Activated naive CD8-positive, alpha-beta T cell (primary cell): Measurements from ENCODE around the gene CACNB3.
"Not testable (repeated sequence)": the region's sequence is repeated elsewhere in the genome, so short reads cannot be mapped to it uniquely, and the experiment has no call there.

Source experiments
- H3K27ac Mint-ChIP-seq: one replicate; pipeline ENCODE4 v1.8.0; 2021; ENCODE audit warnings: mixed read lengths
- H3K27me3 Mint-ChIP-seq: one replicate; pipeline ENCODE4 v1.8.0; 2021; ENCODE audit warnings: mixed read lengths
- H3K36me3 Mint-ChIP-seq: one replicate; pipeline ENCODE4 v1.8.0; 2021; ENCODE audit warnings: mixed read lengths
- H3K4me1 Mint-ChIP-seq: one replicate; pipeline ENCODE4 v1.8.0; 2021; ENCODE audit warnings: low read depth, mixed read lengths
- H3K4me3 Mint-ChIP-seq: one replicate; pipeline ENCODE4 v1.8.0; 2021; ENCODE audit warnings: mild to moderate bottlenecking, mixed read lengths
- H3K9me3 Mint-ChIP-seq: one replicate; pipeline ENCODE4 v1.8.0; 2021; ENCODE audit warnings: low read depth, mixed read lengths

Gene CACNB3

DNA sequence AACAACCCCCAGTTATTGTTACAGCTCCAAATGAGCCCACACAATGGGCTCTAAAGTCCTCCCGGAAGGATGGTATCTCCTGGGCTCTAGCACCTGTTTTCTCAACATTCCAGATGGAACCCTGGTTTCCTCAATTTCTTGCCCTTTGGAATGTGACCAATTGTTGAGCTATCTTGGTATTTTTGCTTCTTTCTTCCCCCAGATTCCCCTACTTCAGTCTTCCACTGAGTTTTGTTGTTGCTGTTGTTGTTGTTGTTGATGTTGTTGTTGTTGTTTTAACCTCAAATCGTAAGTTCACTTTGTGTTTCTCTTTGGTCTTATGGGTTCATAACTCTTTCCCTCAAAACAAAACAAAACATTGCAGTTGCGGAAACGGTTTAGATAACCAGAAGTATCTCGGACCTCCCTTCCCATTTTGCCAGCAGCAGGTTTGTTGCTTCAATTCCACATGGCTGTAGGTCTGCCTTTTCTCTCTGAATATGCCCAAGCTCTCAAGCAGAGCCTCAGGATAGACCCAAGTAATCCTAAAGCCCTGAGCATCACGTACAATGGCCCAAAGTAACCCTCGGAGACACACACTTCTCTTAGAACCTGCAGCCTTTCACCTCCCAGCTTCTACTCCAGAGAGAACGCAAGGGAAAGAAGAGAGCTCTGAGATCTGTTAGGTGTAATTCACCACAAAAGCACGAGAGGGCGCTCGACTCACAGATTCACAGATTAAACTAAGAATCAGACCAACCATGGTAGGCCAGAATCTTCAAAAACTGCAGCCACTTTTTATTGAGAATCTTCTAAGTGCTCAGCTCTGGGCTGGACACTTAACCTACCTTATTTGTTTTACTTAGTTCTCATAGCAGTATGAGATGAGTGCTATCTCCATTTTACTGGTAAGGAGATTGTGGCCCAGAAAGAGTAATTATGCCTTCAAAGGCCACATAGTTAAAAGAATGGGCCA lies 34.7 kb downstream of the CACNB3 start:
- Mint-ChIP-seq H3K27me3 (no peaks in the 10 kb centered on the region), H3K4me1 (peaks cover 33% of the 10 kb centered on the region), H3K4me3 (peak overlapping the region; percentile 93), H3K9me3 (no peaks in the 10 kb centered on the region), H3K36me3 (peaks cover 10% of the 10 kb centered on the region), H3K27ac (peak overlapping the region; percentile 94)

DNA sequence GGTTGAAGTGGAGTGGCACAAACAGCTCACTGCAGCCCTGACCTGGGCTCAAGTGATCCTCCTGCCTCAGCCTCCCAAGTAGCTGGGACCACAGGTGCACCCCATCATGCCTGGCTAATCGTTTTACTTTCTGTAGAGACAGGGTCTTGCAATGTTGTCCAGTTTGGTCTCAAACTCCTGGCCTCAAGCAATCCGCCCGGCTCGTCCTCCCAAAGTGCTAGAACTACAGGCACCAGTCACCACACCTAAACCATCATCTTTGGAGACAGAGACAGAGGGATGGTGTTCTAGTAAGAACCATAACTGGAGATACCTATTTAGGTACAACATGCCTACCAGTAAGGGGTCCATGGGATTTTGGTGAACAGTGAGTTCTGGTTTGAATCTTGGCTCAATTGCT lies 36.2 kb downstream of the CACNB3 start:
- peaks cover 10% of the 10 kb centered on the region for H3K36me3 Mint-ChIP-seq
- no peaks in the 10 kb centered on the region for H3K27me3 Mint-ChIP-seq

GRCh38 chr12:48854932-48855331 lies 36.6 kb downstream of the CACNB3 start:
- H3K4me3 Mint-ChIP-seq, H3K27ac Mint-ChIP-seq, H3K36me3 Mint-ChIP-seq, H3K9me3 Mint-ChIP-seq, H3K27me3 Mint-ChIP-seq: not testable (repeated sequence)
- H3K4me1 Mint-ChIP-seq: peaks cover 24% of the 10 kb centered on the region

More for the DNA sequence above, 36.2 kb downstream of the CACNB3 start:
- Mint-ChIP-seq H3K27ac (no peak overlapping the region), H3K4me1 (peaks cover 29% of the 10 kb centered on the region), H3K9me3 (no peaks in the 10 kb centered on the region), H3K4me3 (no peak overlapping the region)

- Mint-ChIP-seq H3K27ac (no peak overlapping the region), H3K4me3 (no peak overlapping the region), H3K4me1 (peaks cover 13% of the 10 kb centered on the region), H3K36me3 (peaks cover 5% of the 10 kb centered on the region), H3K9me3 (no peaks in the 10 kb centered on the region), H3K27me3 (no peaks in the 10 kb centered on the region)
These were observed 38.1 kb downstream of the CACNB3 start for GRCh38 chr12:48856379-48856778.

DNA sequence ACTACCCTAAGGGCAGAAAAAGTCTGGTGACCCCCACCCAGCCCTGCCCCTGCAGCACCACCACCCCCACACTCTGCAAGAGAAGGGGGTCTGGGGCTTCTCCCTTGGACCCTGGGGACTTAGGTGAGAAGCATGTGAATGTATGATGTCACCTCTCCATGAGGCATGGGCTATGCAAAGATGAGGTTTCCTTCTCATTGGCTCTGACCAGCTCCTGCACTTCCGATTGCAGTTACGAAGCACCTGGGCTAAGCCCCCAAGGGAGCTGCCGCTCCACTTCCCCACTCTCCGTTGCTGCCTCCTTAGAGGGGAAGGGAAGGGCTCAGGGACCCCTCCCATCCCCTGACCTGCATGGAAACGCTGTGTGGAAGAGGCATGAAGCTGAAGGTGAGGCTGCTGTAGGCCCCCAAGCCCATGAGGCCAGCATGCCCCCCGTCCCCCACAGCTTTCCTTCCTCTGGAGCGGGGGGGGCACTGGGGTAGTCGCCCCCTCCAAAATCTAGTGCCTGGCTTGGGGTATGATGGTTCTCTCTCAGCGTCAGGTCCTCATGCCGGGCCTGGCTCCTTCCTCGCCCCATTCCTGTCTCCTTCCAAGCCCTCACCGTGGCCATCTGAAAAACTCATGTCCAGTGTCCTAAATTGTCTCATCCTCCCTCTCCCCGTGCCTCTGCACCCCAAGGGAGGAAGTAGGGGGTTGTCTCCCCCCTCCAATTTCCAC lies 39.1 kb downstream of the CACNB3 start:
- Mint-ChIP-seq H3K36me3 (peaks cover 9% of the 10 kb centered on the region), H3K4me3 (no peak overlapping the region), H3K4me1 (peaks cover 7% of the 10 kb centered on the region), H3K27me3 (peaks cover 4% of the 10 kb centered on the region), H3K27ac (no peak overlapping the region), H3K9me3 (no peaks in the 10 kb centered on the region)

- H3K27me3 Mint-ChIP-seq: peaks cover 4% of the 10 kb centered on the region
- H3K4me3 Mint-ChIP-seq: no peak overlapping the region
- H3K9me3 Mint-ChIP-seq: no peaks in the 10 kb centered on the region
- H3K36me3 Mint-ChIP-seq: peaks cover 9% of the 10 kb centered on the region
- H3K27ac Mint-ChIP-seq: no peak overlapping the region
- peaks cover 2% of the 10 kb centered on the region for H3K4me1 Mint-ChIP-seq
These were observed 39.7 kb downstream of the CACNB3 start for GRCh38 chr12:48858043-48858442.

DNA sequence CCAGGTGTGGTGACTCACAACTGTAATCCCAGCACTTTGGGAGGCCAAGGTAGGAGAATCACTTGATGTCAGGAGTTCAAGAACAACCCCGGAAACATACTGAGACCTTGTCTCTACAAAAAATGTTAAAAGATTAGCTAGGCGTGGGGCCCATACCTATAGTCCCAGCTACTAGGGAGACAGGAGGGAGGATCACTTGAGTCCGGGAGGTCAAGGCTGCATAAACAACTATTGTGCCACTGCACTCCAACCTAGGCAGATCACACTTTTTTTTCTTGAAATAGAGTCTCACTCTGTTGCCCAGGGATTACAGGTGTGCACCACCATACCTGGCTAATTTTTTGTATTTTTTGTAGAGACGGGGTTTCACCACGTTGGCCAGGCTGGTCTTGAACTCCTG lies 41.3 kb downstream of the CACNB3 start:
- no peak overlapping the region for H3K27ac Mint-ChIP-seq

GRCh38 chr12:48860236-48860635 lies 41.9 kb downstream of the CACNB3 start:
- not testable (repeated sequence) for H3K36me3 Mint-ChIP-seq, H3K27ac Mint-ChIP-seq, H3K4me3 Mint-ChIP-seq, H3K9me3 Mint-ChIP-seq
- Mint-ChIP-seq H3K4me1 (peaks cover 14% of the 10 kb centered on the region), H3K27me3 (peaks cover 13% of the 10 kb centered on the region)

More for the DNA sequence above, 41.3 kb downstream of the CACNB3 start:
- H3K4me1 Mint-ChIP-seq: peaks cover 8% of the 10 kb centered on the region
- H3K4me3 Mint-ChIP-seq: no peak overlapping the region
- no peaks in the 10 kb centered on the region for H3K9me3 Mint-ChIP-seq
- H3K27me3 Mint-ChIP-seq: peaks cover 13% of the 10 kb centered on the region
- H3K36me3 Mint-ChIP-seq: peaks cover 9% of the 10 kb centered on the region

- H3K4me3 Mint-ChIP-seq: no peak overlapping the region
- H3K27ac Mint-ChIP-seq: no peak overlapping the region
- no peaks in the 10 kb centered on the region for H3K9me3 Mint-ChIP-seq
- H3K4me1 Mint-ChIP-seq: peaks cover 21% of the 10 kb centered on the region
- H3K36me3 Mint-ChIP-seq: peaks cover 9% of the 10 kb centered on the region
- H3K27me3 Mint-ChIP-seq: peaks cover 13% of the 10 kb centered on the region
These were observed 42.8 kb downstream of the CACNB3 start for GRCh38 chr12:48861111-48861510.

GRCh38 chr12:48862760-48863159 lies 44.5 kb downstream of the CACNB3 start:
- H3K27ac Mint-ChIP-seq: no peak overlapping the region
- H3K9me3 Mint-ChIP-seq: no peaks in the 10 kb centered on the region
- H3K36me3 Mint-ChIP-seq: peaks cover 9% of the 10 kb centered on the region
- peaks cover 13% of the 10 kb centered on the region for H3K27me3 Mint-ChIP-seq
- peaks cover 23% of the 10 kb centered on the region for H3K4me1 Mint-ChIP-seq
- no peak overlapping the region for H3K4me3 Mint-ChIP-seq

DNA sequence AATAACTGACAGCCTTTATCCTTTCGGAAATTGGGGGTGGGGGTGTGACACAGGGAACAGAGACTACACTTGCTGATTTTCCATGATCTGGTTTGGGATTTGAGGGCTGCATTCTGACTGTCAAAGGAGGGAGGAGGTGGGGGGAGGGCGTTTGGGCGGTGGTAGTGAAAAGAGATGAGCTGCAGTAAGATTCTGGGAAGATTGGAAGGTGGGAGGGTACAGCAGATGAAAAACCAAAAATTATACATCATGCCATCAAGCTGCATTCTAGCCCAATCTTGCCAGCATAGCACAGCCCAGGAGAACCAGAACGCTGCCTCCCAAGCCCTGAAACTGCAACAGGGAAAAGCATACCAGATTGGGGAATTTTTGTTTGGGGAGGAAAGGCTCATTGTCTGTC lies 45.0 kb downstream of the CACNB3 start:
- H3K27me3 Mint-ChIP-seq: peaks cover 13% of the 10 kb centered on the region
- peaks cover 23% of the 10 kb centered on the region for H3K4me1 Mint-ChIP-seq
- no peak overlapping the region for H3K4me3 Mint-ChIP-seq
- H3K9me3 Mint-ChIP-seq: no peaks in the 10 kb centered on the region
- H3K36me3 Mint-ChIP-seq: peaks cover 9% of the 10 kb centered on the region
- H3K27ac Mint-ChIP-seq: no peak overlapping the region

DNA sequence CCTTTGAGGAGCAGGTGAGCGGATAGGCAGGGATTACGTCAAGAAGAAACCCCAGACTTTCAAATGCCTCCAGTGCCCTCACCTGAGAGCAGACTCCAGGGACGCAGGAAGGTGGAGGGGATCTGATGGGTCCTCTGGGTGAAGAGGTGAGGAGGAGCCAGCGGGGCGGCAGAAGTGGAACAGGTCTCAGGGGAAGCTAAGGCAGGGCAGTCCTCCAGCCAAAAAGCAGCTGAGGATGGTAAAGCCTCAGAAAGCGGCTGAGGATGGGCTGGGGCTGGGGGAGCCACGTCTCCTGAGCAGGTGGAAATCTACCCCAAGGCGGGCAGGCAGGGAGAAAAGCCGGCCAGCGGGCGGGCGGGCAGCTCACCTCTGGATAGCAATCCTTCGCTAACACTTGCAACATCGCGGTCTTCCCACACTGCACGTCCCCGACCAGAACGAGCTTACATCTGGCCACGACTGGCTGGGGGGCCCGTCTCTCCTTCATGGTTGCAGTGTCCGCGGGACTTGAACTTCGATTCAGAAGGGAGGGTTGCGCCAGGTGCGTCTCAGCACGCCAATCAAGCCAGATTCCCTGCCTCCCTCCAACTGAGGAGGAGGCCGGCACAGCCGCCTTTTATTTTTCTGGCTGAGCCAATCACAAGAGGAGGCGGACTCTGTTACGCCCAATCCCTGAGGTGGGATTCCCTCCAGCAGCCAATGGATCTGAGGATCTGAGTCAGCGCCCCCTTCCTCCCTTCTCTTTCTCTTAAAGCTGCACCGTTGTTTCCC lies 47.2 kb downstream of the CACNB3 start, which contains the start of gene RND1:
TSS of gene RND1 (minus strand) at position 590 of the 771 bp plus-strand sequence. CDS start at position 487, 103 bp downstream.
- Mint-ChIP-seq H3K36me3 (peaks cover 9% of the 10 kb centered on the region), H3K27ac (peak within 1 kb of the TSS; percentile 62), H3K4me1 (peaks cover 23% of the 10 kb centered on the region), H3K4me3 (peak within 1 kb of the TSS; percentile 92), H3K9me3 (no peaks in the 10 kb centered on the region), H3K27me3 (peaks cover 13% of the 10 kb centered on the region)

DNA sequence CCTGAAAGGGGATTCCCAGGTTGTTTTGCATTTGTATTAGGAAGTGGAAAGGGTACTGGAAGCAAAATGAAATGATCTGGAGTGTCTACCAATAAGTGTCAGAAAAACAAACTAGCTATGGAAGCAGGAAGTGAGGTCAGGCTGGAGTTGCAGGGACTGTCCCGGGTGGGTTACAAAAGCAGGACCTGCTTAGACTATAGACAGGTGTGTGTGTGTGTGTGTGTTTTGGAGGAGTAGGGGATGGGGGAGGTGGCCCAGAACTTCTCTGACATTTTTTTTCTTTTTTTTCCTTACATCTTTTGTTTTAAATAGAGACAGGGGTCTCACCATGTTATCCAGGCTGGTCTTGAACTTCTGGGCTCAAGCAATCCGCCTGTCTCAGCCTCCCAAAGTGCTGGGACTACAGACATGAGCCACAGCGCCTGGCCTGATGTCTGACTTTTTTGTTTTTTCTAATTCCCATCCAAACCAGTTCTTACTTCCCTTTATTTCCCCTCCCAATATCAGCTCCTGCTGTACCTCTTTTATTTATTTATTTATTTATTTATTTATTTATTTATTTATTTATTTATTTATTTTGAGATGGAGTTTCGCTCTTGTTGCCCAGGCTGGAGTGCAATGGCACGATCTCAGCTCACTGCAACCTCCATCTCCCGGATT lies 47.9 kb downstream of the CACNB3 start:
- H3K36me3 Mint-ChIP-seq: peaks cover 6% of the 10 kb centered on the region
- peak overlapping the region; percentile 92 for H3K4me3 Mint-ChIP-seq
- H3K27ac Mint-ChIP-seq: peak overlapping the region; percentile 62
- peaks cover 23% of the 10 kb centered on the region for H3K4me1 Mint-ChIP-seq
- no peaks in the 10 kb centered on the region for H3K9me3 Mint-ChIP-seq
- peaks cover 13% of the 10 kb centered on the region for H3K27me3 Mint-ChIP-seq

GRCh38 chr12:48868451-48868850 lies 50.2 kb downstream of the CACNB3 start:
- H3K4me1 Mint-ChIP-seq: peaks cover 23% of the 10 kb centered on the region
- no peak overlapping the region for H3K4me3 Mint-ChIP-seq
- peaks cover 5% of the 10 kb centered on the region for H3K27me3 Mint-ChIP-seq
- H3K36me3 Mint-ChIP-seq: no peaks in the 10 kb centered on the region
- H3K9me3 Mint-ChIP-seq: no peaks in the 10 kb centered on the region
- H3K27ac Mint-ChIP-seq: no peak overlapping the region
